NCI-H1417 treated with DMSO at 0.1 percent for 48 hours (cell line): Measurements from ENCODE around the gene LAD1.

Source experiments
- DNase-seq: peaks from one replicate; lab custom pipeline; 2025; lab: John Stamatoyannopoulos, UW

LAD1 gene

DNA sequence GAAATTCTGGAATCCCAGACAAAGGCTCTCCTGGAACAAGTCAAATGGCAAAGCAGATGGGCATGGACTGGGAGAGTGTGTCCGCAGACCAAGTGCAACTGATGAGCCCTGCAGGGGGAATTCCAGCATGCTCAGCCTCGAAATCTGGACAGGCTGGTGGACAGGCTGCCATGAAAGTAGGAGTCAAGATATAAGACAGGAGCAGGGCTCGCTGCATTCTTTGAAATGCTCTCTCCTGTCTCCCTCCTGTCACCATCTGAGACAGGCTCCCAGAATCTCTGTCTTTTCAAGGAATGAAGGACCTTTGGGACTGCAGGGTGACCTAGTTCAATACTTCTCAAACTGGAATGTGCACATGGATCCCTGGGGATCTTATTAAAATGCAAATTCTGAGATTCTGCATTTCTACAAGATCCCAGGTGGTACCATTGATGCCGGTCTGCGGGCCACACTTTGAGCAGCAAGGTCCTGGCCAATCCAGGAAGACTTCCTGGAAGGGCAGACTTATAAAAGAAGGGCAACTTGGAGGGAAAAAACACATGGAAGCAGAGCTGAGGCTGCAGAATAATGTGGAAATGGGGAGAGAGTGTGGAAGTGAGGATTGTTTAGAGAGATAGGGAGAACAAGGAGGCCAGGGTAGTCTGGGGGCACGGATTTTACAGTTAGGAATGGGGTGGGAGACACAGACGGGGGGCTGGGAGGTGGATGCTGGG, 51.5 kb downstream of the LAD1 start:
- DNase-seq, result no peak

DNA sequence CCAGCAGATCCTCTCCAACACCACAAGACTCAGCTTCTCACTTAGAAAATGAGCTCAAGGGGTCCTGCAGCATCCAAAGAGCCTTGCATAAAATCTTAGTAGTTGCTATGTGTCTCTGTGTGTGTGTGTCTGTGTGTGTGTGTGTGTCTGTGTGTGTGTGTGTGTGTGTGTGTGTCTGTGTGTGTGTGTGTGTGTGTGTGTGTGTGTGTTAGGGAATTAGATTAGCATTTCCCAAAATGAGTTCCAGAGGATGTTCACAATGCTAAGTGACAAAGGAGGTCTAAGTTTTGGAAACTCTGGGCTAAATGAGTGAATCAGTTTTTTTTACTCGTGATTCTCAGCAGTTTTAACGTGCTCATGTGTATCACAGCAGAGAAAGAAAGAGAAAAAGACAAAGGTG, 52.1 kb downstream of the LAD1 start:
- no peak for DNase-seq

DNA sequence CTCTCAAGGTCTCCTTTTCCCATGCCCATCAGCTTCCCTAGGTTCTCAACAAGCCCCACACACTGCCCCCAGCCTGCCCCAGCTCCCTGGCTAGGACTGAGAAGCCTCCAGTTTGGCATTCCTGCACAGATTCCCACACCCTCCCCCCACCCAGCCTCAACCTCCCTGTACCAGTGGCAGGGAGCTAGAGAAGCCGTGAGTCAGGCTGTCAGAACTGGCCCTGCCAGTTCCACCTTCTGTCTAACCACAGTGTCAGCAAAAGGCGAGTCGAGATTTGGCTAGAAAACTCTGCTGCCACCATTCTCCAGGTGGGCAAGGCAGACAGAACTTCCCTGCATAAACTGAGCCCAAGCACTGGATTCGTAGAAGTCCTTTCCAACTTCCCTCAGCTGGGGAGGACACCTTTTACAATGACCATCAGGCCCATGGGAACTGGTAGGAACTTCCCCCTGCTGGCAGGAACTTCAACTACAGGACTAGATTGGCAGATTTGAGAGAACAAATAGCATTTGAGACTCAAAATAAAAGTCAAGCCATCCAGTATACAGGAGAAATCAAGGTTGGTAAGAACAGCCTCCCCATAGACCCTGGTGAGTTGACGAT, 52.7 kb downstream of the LAD1 start:
- no peak for DNase-seq

DNA sequence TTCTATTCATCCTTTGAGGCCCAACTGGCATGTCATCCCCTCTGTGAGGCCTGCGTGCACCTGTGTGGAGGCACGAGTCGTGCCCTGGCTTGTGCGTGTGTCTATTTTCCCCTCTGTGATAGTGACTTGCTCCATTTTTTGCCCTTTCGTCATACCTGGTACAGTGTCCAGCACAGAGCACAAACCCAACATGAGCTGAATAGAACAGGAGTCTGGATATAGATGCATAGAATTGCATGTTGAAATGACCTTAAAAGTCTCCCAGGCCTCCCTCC, 54.1 kb downstream of the LAD1 start:
- DNase-seq, result no peak

GRCh38 chr1:201344206-201345080, 54.7 kb downstream of the LAD1 start:
- no peak for DNase-seq

DNA sequence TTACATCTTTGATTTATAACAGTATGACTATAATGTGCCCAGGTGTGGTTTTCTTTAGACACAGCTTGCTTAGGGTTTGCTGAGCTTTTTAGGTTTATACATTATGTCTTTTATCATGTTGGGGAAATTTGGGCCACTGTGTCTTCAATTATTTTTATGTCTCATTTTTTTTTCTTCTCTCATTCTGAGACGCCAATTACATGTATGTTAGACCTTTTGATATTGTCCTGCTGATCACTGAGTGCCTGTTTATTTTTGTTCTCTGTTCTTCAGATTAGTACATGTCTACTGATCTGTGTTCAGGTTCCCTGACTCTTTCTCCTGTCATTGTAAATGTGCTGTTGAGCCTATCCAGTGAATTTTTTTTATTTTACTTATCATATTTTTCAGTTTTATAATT, 57.7 kb downstream of the LAD1 start:
- DNase-seq, result no peak

DNA sequence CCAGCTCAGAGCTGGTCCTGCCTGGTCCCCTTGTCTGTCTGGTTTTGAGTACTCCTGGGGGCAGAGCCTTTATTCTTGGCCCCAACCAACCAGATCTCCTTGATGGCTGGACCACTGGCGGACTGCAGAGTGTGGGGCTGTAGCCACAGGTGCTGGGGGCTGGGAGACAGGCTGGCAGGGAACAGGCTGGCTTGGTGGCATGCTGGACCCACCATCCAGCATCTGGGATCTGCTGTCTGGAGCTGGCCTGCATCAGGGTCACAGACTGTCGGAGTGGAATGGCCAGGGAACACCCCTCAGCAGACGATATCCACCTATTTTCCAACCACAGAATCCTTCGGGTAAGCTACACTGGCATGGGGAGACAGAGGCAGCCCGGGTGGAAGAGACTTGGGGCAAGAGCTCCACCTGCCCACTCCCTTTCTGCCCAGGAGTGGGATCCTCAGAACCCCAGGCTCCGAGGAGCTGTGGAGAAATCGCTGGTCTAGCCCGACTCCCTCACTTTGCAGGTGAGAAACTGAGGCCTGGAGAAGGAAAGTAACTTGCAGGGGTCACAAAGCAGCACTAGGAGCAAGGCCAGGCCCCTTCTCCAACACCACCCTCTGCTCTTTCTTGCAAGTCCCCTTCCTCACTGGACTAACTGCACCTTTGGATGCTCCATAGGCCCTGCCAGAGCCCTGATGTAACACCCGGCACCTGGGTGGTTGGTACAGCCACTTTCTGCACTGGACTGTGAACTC, 62.2 kb downstream of the LAD1 start:
- no peak for DNase-seq

DNA sequence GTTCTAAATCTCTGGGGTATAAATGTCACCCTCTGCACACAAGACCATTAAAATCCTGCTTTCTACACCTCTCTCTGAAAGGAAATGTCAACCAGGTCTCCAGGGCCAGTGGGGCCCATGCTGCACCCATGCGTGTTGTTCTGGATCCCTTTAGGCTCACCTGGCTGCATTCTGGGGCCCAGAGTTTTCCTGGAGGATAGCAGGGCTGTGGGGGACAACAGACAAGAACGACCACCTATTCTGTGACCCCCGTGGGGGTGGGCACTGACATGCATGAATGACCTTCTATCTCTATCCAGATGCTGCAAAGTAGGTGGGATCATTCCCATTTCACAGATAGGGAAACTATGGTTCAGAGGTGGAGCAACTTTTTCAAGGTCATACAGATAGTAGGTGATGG, 63.2 kb downstream of the LAD1 start:
- DNase-seq, result no peak

- DNase-seq, result no peak
Observed at GRCh38 chr1:201335174-201335870, 63.8 kb downstream of the LAD1 start.

- DNase-seq, result no peak
Observed at GRCh38 chr1:201334325-201335173, 64.6 kb downstream of the LAD1 start.

DNA sequence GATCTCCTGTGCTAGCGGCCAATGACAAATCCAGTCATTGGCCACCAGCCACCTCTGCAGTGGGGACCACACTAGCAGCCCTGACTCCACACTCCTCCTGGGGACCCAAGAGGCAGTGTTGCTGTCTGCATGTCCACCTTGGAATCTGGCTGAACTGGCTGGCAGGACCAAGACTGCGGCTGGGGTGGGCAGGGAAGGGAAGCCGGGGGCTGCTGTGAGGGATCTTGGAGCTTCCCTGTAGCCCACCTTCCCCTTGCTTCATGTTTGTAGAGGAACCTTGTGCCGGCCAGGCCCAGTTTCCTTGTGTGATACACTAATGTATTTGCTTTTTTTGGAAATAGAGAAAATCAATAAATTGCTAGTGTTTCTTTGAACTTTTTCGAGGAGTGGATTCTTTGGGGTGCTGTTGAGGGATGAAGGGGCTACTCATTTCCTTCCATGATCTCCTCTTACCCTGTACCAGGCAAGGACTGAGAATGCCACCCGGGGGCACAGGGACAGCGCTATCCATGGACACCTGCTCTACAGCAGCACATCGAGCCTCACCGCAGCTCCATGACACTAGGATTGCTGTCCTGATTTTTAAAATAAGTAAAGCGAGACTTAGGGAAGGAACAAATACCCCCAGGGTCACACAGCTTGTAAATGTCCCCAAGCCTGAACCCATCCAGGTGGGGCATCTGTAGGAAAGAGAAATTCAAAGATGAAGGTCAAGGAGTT, 66.3 kb downstream of the LAD1 start:
- DNase-seq, result no peak

GRCh38 chr1:201332021-201332420, 67.1 kb downstream of the LAD1 start:
- DNase-seq, result no peak

DNA sequence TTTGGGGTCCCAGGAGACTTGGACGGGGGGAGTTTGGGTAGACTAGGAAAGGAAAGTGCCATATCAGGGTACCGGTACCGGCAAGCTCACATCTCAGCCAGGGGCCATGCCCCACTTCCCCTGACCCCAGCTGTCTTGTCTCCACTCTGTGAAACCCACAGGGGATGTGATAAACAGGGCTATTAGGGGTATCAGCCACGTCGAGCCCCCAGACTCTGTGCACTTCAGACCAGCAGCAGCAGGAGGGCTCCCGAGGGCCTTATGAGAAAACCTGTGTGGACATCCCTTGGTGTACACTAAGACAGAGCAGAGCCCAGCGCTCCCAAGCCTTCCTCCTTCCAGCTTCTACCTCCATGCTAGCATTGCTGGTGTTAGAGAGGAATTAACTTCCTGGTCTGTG, 68.0 kb downstream of the LAD1 start:
- DNase-seq, result no peak
